WI38 (cell line): ENCODE results near the gene SHISAL1.

Source experiments
- H3K4me3 ChIP-seq: 2 replicates; pipeline ENCODE4 v1.5.1; 2011; ENCODE audit warnings: low read depth, mild to moderate bottlenecking, control low read depth, low read length
- CTCF ChIP-seq: IDR thresholded peaks from 2 replicates; pipeline ENCODE4 v1.5.1; 2012; ENCODE audit warnings: low read depth, mild to moderate bottlenecking, control low read depth, low read length

Gene SHISAL1

GRCh38 chr22:44291674-44292360 is 20.9 kb downstream of the SHISAL1 start:
- TF ChIP-seq CTCF, result no peak
- no peak overlapping the region for H3K4me3 ChIP-seq

GRCh38 chr22:44291265-44291664 is 21.5 kb downstream of the SHISAL1 start:
- no peak for TF ChIP-seq CTCF
- no peak overlapping the region for H3K4me3 ChIP-seq

GRCh38 chr22:44289414-44290171 is 23.2 kb downstream of the SHISAL1 start:
- TF ChIP-seq CTCF, result no peak
- H3K4me3 ChIP-seq, result no peak overlapping the region

GRCh38 chr22:44288913-44289312 is 23.8 kb downstream of the SHISAL1 start:
- no peak for TF ChIP-seq CTCF
- H3K4me3 ChIP-seq, result no peak overlapping the region

GRCh38 chr22:44287741-44288140 is 25.0 kb downstream of the SHISAL1 start:
- no peak for TF ChIP-seq CTCF

GRCh38 chr22:44287121-44287693 is 25.5 kb downstream of the SHISAL1 start:
- TF ChIP-seq CTCF, result no peak
- no peak overlapping the region for H3K4me3 ChIP-seq

More at GRCh38 chr22:44287741-44288140, 25.0 kb downstream of the SHISAL1 start:
- H3K4me3 ChIP-seq, result no peak overlapping the region

GRCh38 chr22:44286646-44287045 is 26.1 kb downstream of the SHISAL1 start:
- H3K4me3 ChIP-seq, result no peak overlapping the region
- TF ChIP-seq CTCF, result no peak
